ENCODE measurements around the gene CD247. TPM values are rescaled to one million over a fixed set of nuclear protein-coding genes. Genes with fewer than 3 reads are reported as not detected.

CD247 gene
- total and polyA plus RNA-seq, 2 experiments from 2014 or later = not detected

GRCh38 chr1:167465018-167465417, 53.3 kb downstream of the CD247 start:
- no peaks in the 10 kb centered on the region for H4K20me1 ChIP-seq (ENCODE audit: insufficient read depth, poor library complexity, severe bottlenecking)
- no peaks in the 10 kb centered on the region for H3K36me3 ChIP-seq (replicated peaks; ENCODE audit: insufficient read depth, low read depth)
- no peak overlapping the region for H3K4me2 ChIP-seq
- no peaks in the 10 kb centered on the region for H3K9me3 ChIP-seq (ENCODE audit: low read depth)
- no peaks in the 10 kb centered on the region for H3K27me3 ChIP-seq
- no peak for TF ChIP-seq EZH2 (IDR thresholded peaks at IDR 0.05; ENCODE audit: borderline replicate concordance)
- no peak for TF ChIP-seq CTCF (IDR thresholded peaks at IDR 0.05; ENCODE audit: poor library complexity)
- no peak for TF ChIP-seq EZH2phosphoT487 (IDR thresholded peaks at IDR 0.05; ENCODE audit: low read depth, severe bottlenecking, unreplicated experiment)
- H3K4me1 ChIP-seq (ENCODE audit: insufficient read depth) = no peaks in the 10 kb centered on the region
- H3K9me2 ChIP-seq (replicated peaks; ENCODE audit: insufficient read depth) = no peaks in the 10 kb centered on the region
- WGBS (ENCODE audit: low lambda C conversion rate, missing lambda C conversion rate) = 96% methylated on average over 1 of the region's 2 CpGs
- no peaks in the 10 kb centered on the region for H3K79me2 ChIP-seq
- no peak overlapping the region for H3K27ac ChIP-seq
- no peak for DNase-seq (ENCODE audit: low spot score)
- H3K4me3 ChIP-seq = no peak overlapping the region
- H2AFZ ChIP-seq = no peak overlapping the region

- DNase-seq (ENCODE audit: low spot score) = no peak
- no peaks in the 10 kb centered on the region for H3K9me2 ChIP-seq (replicated peaks; ENCODE audit: insufficient read depth)
- no peak overlapping the region for H3K4me3 ChIP-seq
- H3K4me2 ChIP-seq = no peak overlapping the region
- no peak for TF ChIP-seq CTCF (IDR thresholded peaks at IDR 0.05; ENCODE audit: poor library complexity)
- TF ChIP-seq EZH2 (IDR thresholded peaks at IDR 0.05; ENCODE audit: borderline replicate concordance) = no peak
- H3K27ac ChIP-seq = no peak overlapping the region
- no peaks in the 10 kb centered on the region for H3K4me1 ChIP-seq (ENCODE audit: insufficient read depth)
- no peaks in the 10 kb centered on the region for H4K20me1 ChIP-seq (ENCODE audit: insufficient read depth, poor library complexity, severe bottlenecking)
- no peaks in the 10 kb centered on the region for H3K27me3 ChIP-seq
- no peaks in the 10 kb centered on the region for H3K36me3 ChIP-seq (replicated peaks; ENCODE audit: insufficient read depth, low read depth)
- no peaks in the 10 kb centered on the region for H3K79me2 ChIP-seq
- H2AFZ ChIP-seq = no peak overlapping the region
- WGBS (ENCODE audit: low lambda C conversion rate, missing lambda C conversion rate) = 66% methylated on average over 6 of the region's 6 CpGs
- H3K9me3 ChIP-seq (ENCODE audit: low read depth) = no peaks in the 10 kb centered on the region
These were observed 54.3 kb downstream of the CD247 start for GRCh38 chr1:167463875-167464575.

- Histone ChIP-seq H3K27ac (no peak overlapping the region), H3K27me3 (no peaks in the 10 kb centered on the region), H3K36me3 (replicated peaks; ENCODE audit: insufficient read depth, low read depth) (no peaks in the 10 kb centered on the region), H4K20me1 (ENCODE audit: insufficient read depth, poor library complexity, severe bottlenecking) (no peaks in the 10 kb centered on the region), H3K9me2 (replicated peaks; ENCODE audit: insufficient read depth) (no peaks in the 10 kb centered on the region), H3K4me3 (no peak overlapping the region), H3K79me2 (no peaks in the 10 kb centered on the region), H2AFZ (no peak overlapping the region), H3K4me2 (no peak overlapping the region), H3K9me3 (ENCODE audit: low read depth) (no peaks in the 10 kb centered on the region), H3K4me1 (ENCODE audit: insufficient read depth) (no peaks in the 10 kb centered on the region)
- no peak for DNase-seq (ENCODE audit: low spot score)
- WGBS (ENCODE audit: low lambda C conversion rate, missing lambda C conversion rate) = 67% methylated on average over 4 of the region's 4 CpGs
- TF ChIP-seq EZH2 (IDR thresholded peaks at IDR 0.05; ENCODE audit: borderline replicate concordance) = no peak
- TF ChIP-seq CTCF (IDR thresholded peaks at IDR 0.05; ENCODE audit: poor library complexity) = no peak
- TF ChIP-seq EZH2phosphoT487 (IDR thresholded peaks at IDR 0.05; ENCODE audit: low read depth, severe bottlenecking, unreplicated experiment) = no peak
These were observed 55.2 kb downstream of the CD247 start for GRCh38 chr1:167463080-167463479.
